HepG2 (cell line): ENCODE measurements around the gene C2CD2. TPM values are rescaled to one million over a fixed set of nuclear protein-coding genes. Genes with fewer than 3 reads are reported as not detected.

Source experiments
- BRD4 ChIP-seq: sonication (generic); formaldehyde crosslinking; IDR thresholded peaks from 2 replicates; pipeline ENCODE4 v1.4.0; 2020; ENCODE audit warnings: missing genetic modification reagents
- CCAR2 ChIP-seq: fragments of 200-400 bp; formaldehyde crosslinking; optimal IDR thresholded peaks from 2 replicates; pipeline ENCODE3; 2018; ENCODE audit warnings: low read depth, mild to moderate bottlenecking, low read length, moderate library complexity
- EHMT2 ChIP-seq: fragments of 200-600 bp; sonication (generic); IDR thresholded peaks from 2 replicates; pipeline ENCODE4 v1.7.0; 2017; ENCODE audit warnings: antibody characterized with exemption, low read depth, low read length, borderline replicate concordance
- ETV5 ChIP-seq: IDR thresholded peaks from 2 replicates; pipeline ENCODE4 v1.6.1; 2018; ENCODE audit warnings: missing biosample characterization, missing genetic modification reagents, inconsistent platforms, borderline replicate concordance
- GABPA ChIP-seq, 2 experiments: IDR thresholded peaks; 2 replicates each; pipeline ENCODE4 v1.6.1; 2011 to 2016; ENCODE audit warnings: low read depth in 2 of 2, low read length in 1 of 2, missing biosample characterization in 1 of 2, missing genetic modification characterization in 1 of 2
- GATAD2A ChIP-seq: IDR thresholded peaks from 2 replicates; pipeline ENCODE4 v1.6.1; 2016
- JUN ChIP-seq: sonication (generic); formaldehyde crosslinking; IDR thresholded peaks from 2 replicates; pipeline ENCODE4 v1.4.0; 2020; ENCODE audit warnings: mild to moderate bottlenecking, missing genetic modification reagents
- MXI1 ChIP-seq: IDR thresholded peaks from 3 replicates; pipeline ENCODE4 v1.6.1; 2012; ENCODE audit warnings: low read depth, low read length, inconsistent platforms, borderline replicate concordance
- NKX3-1 ChIP-seq: sonication (generic); formaldehyde crosslinking; IDR thresholded peaks from 2 replicates; pipeline ENCODE4 v1.5.0; 2020; ENCODE audit warnings: missing genetic modification reagents
- REXO4 ChIP-seq: sonication (generic); formaldehyde crosslinking; IDR thresholded peaks from 2 replicates; pipeline ENCODE4 v1.8.0; 2022; ENCODE audit warnings: missing genetic modification reagents, mild to moderate bottlenecking, borderline replicate concordance
- TEAD2 ChIP-seq: sonication (generic); formaldehyde crosslinking; IDR thresholded peaks from 2 replicates; pipeline ENCODE4 v1.9.0; 2021; ENCODE audit warnings: missing genetic modification reagents
- ZBTB1 ChIP-seq: sonication (generic); formaldehyde crosslinking; IDR thresholded peaks from 2 replicates; pipeline ENCODE4 v1.4.0; 2020; ENCODE audit warnings: missing genetic modification reagents, borderline replicate concordance
- ZNF101 ChIP-seq: sonication (generic); formaldehyde crosslinking; IDR thresholded peaks from 2 replicates; pipeline ENCODE4 v1.4.0; 2020; ENCODE audit warnings: mild to moderate bottlenecking, low read depth, missing genetic modification reagents, borderline replicate concordance
- ZNF274 ChIP-seq: sonication (generic); formaldehyde crosslinking; IDR thresholded peaks from 2 replicates; pipeline ENCODE4 v1.5.1; 2020; ENCODE audit warnings: mild to moderate bottlenecking, missing genetic modification reagents
- ZNF329 ChIP-seq: sonication (generic); formaldehyde crosslinking; IDR thresholded peaks from 2 replicates; pipeline ENCODE4 v1.9.0; 2021; ENCODE audit warnings: low read depth, mild to moderate bottlenecking, missing genetic modification reagents
- ZNF33B ChIP-seq: sonication (generic); formaldehyde crosslinking; IDR thresholded peaks from 2 replicates; pipeline ENCODE4 v1.5.1; 2020; ENCODE audit warnings: mild to moderate bottlenecking, missing genetic modification reagents
- ZNF501 ChIP-seq: sonication (generic); formaldehyde crosslinking; IDR thresholded peaks from 2 replicates; pipeline ENCODE4 v1.5.1; 2020; ENCODE audit warnings: mild to moderate bottlenecking, moderate library complexity, missing genetic modification reagents
- polyA plus RNA-seq, 8 experiments: library from polyadenylated mRNA; depleted of rRNA in 3 of 8; stranded (reverse) in 7 of 8; unstranded in 1 of 8; fragments of >200 nt; fragmentation: Illumina TruSeq in 4 of 8; extraction: Trizol in 4 of 8; gene quantifications; 2 replicates each; pipeline versions ENCODE4 v1.2.1 to v1.2.3, GENCODE V29; 2011 to 2016; ENCODE audit warnings: low read depth in 4 of 8, missing spikeins in 1 of 8, mixed read lengths in 1 of 8; ENCODE audit not compliant: insufficient read depth in 1 of 8
- total RNA-seq, 5 experiments: library from RNA; depleted of rRNA; stranded (reverse); fragments of >200 nt; fragmentation: Illumina TruSeq; extraction: Trizol; gene quantifications; 2 replicates each; pipeline ENCODE4 v1.2.3, GENCODE V29; 2016; ENCODE audit warnings: low read depth in 1 of 5
- TF ChIP-seq, protein P1 (sequence below): sonication (generic); formaldehyde crosslinking; IDR thresholded peaks from 2 replicates; pipeline ENCODE4 v1.4.0; 2020; ENCODE audit warnings: missing genetic modification reagents

C2CD2 gene
- total and polyA plus RNA-seq, 2 of the 13 experiments (the other 11 are each of a cell fraction or from before 2014, with no cell fraction given): 12.5 to 19.7 TPM

GRCh38 chr21:41973861-41974751 is 20.3 kb upstream of the C2CD2 start (continued):
- TF ChIP-seq GABPA (IDR thresholded peaks at IDR 0.05; ENCODE audit: low read depth, low read length): no peak
- 0 out of 2 replicates have a peak, but pooled peaks have one; percentile 40 for TF ChIP-seq GABPA (CRISPR knock-in tag; IDR thresholded peaks at IDR 0.05; ENCODE audit: low read depth)
- TF ChIP-seq ETV5 (CRISPR knock-in tag): no peak; the same call in 1 of the 2 replicates
- TF ChIP-seq BRD4: peak; percentile 57; the same call in 1 of the 2 replicates
- no peak for TF ChIP-seq REXO4
- TF ChIP-seq NKX3-1 (CRISPR knock-in tag): no peak
- peak; percentile 73; the same call in 1 of the 2 replicates for TF ChIP-seq EHMT2
- TF ChIP-seq JUN (CRISPR knock-in tag): no peak
- TF ChIP-seq, protein P1, sequence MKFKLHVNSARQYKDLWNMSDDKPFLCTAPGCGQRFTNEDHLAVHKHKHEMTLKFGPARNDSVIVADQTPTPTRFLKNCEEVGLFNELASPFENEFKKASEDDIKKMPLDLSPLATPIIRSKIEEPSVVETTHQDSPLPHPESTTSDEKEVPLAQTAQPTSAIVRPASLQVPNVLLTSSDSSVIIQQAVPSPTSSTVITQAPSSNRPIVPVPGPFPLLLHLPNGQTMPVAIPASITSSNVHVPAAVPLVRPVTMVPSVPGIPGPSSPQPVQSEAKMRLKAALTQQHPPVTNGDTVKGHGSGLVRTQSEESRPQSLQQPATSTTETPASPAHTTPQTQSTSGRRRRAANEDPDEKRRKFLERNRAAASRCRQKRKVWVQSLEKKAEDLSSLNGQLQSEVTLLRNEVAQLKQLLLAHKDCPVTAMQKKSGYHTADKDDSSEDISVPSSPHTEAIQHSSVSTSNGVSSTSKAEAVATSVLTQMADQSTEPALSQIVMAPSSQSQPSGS (CRISPR knock-in tag): no peak
- no peak for TF ChIP-seq MXI1
- TF ChIP-seq ZNF274 (CRISPR knock-in tag): no peak
- TF ChIP-seq TEAD2: no peak
- 0 out of 2 replicates have a peak, but pooled peaks have one; percentile 24 for TF ChIP-seq ZNF33B (CRISPR knock-in tag)
- TF ChIP-seq ZNF329 (CRISPR knock-in tag): no peak
- no peak for TF ChIP-seq ZNF101 (CRISPR knock-in tag)
- TF ChIP-seq ZBTB1 (CRISPR knock-in tag): no peak
- no peak for TF ChIP-seq CCAR2
- TF ChIP-seq ZNF501 (CRISPR knock-in tag): no peak
- TF ChIP-seq GATAD2A: no peak
